Thyroid gland (tissue), 4 donors: ENCODE measurements around the gene NCLN. TPM values are rescaled to one million over a fixed set of nuclear protein-coding genes. Genes with fewer than 3 reads are reported as not detected.

Experiments used
- DNase-seq, 2 donors: peaks; one replicate each; pipeline ENCODE4 v3.0.0-alpha.2; 2019
- H3K27ac ChIP-seq, 3 donors: fragments of 200-600 bp; sonication (generic); 1 replicate in 2 of 3; 2 replicates in 1 of 3; pipeline ENCODE4 v1.5.1; 2016 to 2019; ENCODE audit warnings: mild to moderate bottlenecking in 1 of 3, moderate library complexity in 1 of 3
- H3K27me3 ChIP-seq: fragments of 200-600 bp; sonication (generic); one replicate; pipeline ENCODE4 v1.5.1; 2019
- H3K36me3 ChIP-seq, 2 donors: fragments of 200-600 bp; sonication (generic); one replicate each; pipeline ENCODE4 v1.5.1; 2016 to 2019
- H3K4me1 ChIP-seq, 2 donors: fragments of 200-600 bp; sonication (generic); one replicate each; pipeline ENCODE4 v1.5.1; 2017 to 2019
- H3K4me3 ChIP-seq, 3 donors: fragments of 200-600 bp; sonication (generic); replicated peaks in 1 of 3; 1 replicate in 2 of 3; 2 replicates in 1 of 3; pipeline ENCODE4 v1.5.1; 2016; ENCODE audit warnings: mild to moderate bottlenecking in 1 of 3
- H3K9me3 ChIP-seq: fragments of 200-600 bp; sonication (generic); one replicate; pipeline ENCODE4 v1.5.1; 2017
- CTCF ChIP-seq, 6 experiments: fragments of 200-600 bp in 3 of 6; fragments of 450-650 bp in 3 of 6; sonication (generic) in 3 of 6; IDR thresholded peaks; one replicate each; pipeline ENCODE4 v1.5.1; 2016 to 2019; ENCODE audit warnings: antibody characterized with exemption in 6 of 6, mild to moderate bottlenecking in 2 of 6, inconsistent platforms in 1 of 6, moderate library complexity in 1 of 6
- POLR2A ChIP-seq, 2 donors: fragments of 450-650 bp; IDR thresholded peaks; one replicate each; pipeline ENCODE4 v1.6.1; 2017; ENCODE audit warnings: antibody characterized with exemption in 2 of 2, mild to moderate bottlenecking in 2 of 2, moderate library complexity in 1 of 2
- WGBS, 2 donors: methylation state at CpG; one replicate each; pipeline ENCODE4 v1.1.5; 2017; 5-methylcytosine and 5-hydroxymethylcytosine counted together
- intact Hi-C: fragments of 100-400 bp; cut with DNase I; formaldehyde crosslinking; loops from one replicate; pipeline ENCODE4 v1.15.1; 2023
- total RNA-seq, 4 donors: library from RNA; depleted of rRNA; stranded (reverse); fragments of >200 nt; gene quantifications; one replicate each; pipeline ENCODE4 v1.2.3, GENCODE V29; 2016

NCLN gene
- total RNA-seq, 4 donors from 2014 or later, result 30.8 to 48.5 (median 37.2) TPM

DNA sequence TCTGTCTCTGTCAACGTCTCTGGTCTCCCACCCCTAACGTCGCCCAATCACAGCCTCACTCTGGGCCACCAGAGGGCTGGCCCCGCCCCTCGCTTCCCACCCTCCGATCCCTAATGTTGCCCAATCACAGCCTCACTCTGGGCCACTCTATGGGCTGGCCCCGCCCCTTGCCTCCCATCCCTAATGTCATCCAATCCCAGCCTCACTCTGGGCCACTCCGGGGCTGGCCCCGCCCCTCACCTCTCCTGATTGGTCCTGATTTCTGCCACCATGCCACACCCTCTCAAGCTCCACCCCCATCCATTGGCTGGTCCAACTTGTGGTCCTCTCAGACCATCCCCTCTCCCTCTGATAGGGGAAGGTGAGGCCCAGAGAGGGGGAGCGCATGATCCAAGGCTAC is 63.7 kb downstream of the NCLN start:
- Histone ChIP-seq H3K36me3 (no peaks in the 10 kb centered on the region), H3K9me3 (no peaks in the 10 kb centered on the region), H3K4me1 (no peaks in the 10 kb centered on the region), H3K27me3 (no peaks in the 10 kb centered on the region), H3K4me3 (no peak overlapping the region), H3K27ac (no peak overlapping the region)
- TF ChIP-seq CTCF (IDR thresholded peaks at IDR 0.05) (no peak), POLR2A (IDR thresholded peaks at IDR 0.05) (no peak)
- no peak for DNase-seq
- intact Hi-C loops, result no loop called here
- 78 to 80% methylated on average over 10 of the region's 10 CpGs for WGBS, 2 donors

DNA sequence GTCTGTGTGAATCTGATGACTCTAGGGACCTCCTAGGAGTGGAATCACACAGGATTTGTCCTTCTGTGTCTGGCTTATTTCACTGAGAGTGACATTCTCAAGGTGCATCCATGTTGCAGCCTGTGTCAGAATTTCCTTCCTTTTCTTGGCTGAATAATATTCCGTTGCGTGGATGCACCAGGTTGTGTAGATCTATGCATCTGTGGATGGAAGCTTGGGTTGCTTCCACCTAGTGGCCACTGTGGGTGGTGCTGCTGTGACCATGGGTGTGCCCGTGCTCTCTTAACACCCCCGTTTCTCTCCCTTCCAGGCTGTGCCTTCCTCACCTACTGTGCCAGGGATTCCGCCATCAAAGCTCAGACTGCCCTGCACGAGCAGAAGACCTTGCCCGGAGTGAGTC is 64.9 kb downstream of the NCLN start:
- Histone ChIP-seq H3K27ac (no peak overlapping the region), H3K9me3 (no peaks in the 10 kb centered on the region), H3K4me3 (no peak overlapping the region), H3K36me3 (no peaks in the 10 kb centered on the region), H3K4me1 (no peaks in the 10 kb centered on the region), H3K27me3 (no peaks in the 10 kb centered on the region)
- TF ChIP-seq POLR2A (IDR thresholded peaks at IDR 0.05) (no peak), CTCF (IDR thresholded peaks at IDR 0.05) (peak in 3 of 6 experiments; percentile 6 to 43 (median 33))
- 73 to 78% methylated on average over 7 of the region's 7 CpGs for WGBS, 2 donors
- intact Hi-C loops, result no loop called here
- peak in 1 of 2 donors; percentile 4 for DNase-seq

DNA sequence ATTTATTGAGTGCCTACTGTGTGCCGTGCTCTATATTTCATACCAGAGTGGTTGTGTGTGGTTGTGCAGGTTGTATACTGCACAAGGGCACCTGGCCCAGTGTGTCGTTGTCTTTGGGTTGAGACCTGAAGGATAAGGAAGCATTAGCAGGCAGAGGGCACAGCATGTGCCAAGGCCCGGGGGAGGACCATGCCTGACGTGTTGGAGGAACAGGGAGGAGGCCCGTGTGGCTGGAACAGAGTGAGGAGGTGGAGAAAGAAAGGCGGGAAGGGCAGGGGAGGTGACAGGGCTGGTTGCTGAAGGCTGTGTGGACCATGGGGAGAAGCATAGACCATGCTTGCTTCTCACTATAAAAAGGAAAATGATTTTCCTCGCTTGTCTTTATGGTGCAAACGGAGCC is 65.5 kb downstream of the NCLN start:
- no peak overlapping the region for H3K4me3 ChIP-seq
- H3K27me3 ChIP-seq, result no peaks in the 10 kb centered on the region
- H3K9me3 ChIP-seq, result no peaks in the 10 kb centered on the region
- no peaks in the 10 kb centered on the region for H3K4me1 ChIP-seq
- no peaks in the 10 kb centered on the region for H3K36me3 ChIP-seq
- DNase-seq, result no peak
- intact Hi-C loops, result no loop called here
- 77 to 82% methylated on average over 8 of the region's 8 CpGs for WGBS, 2 donors
- H3K27ac ChIP-seq, result no peak overlapping the region
- TF ChIP-seq CTCF (IDR thresholded peaks at IDR 0.05) (no peak), POLR2A (IDR thresholded peaks at IDR 0.05) (no peak)

DNA sequence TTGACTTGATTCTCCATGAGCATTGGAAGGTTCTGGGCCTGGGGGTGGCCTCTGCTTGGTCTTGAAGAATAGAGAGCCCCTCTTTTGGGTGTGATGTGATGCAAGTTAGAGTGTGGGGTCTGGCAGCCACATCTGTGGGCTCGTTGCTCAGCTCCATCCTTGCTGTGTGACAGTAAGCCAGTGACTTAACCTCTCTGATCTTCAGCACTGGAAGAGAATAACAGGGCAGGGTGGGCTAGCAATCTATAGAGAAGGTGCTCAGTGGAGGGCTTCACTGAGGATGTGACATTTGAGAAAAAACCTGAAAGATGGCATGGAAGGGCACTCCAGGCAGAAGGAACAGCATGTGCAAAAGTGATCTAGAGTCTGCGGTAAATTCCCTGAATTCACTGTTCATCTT is 66.9 kb downstream of the NCLN start:
- 91 to 94% methylated on average over 2 of the region's 2 CpGs for WGBS, 2 donors
- H3K36me3 ChIP-seq, result no peaks in the 10 kb centered on the region
- H3K4me3 ChIP-seq, result no peak overlapping the region
- no peaks in the 10 kb centered on the region for H3K4me1 ChIP-seq
- DNase-seq, result no peak
- no peak overlapping the region for H3K27ac ChIP-seq
- no peaks in the 10 kb centered on the region for H3K27me3 ChIP-seq
- TF ChIP-seq CTCF (IDR thresholded peaks at IDR 0.05), result no peak
- TF ChIP-seq POLR2A (IDR thresholded peaks at IDR 0.05), result no peak
- intact Hi-C loops, result no loop called here
- no peaks in the 10 kb centered on the region for H3K9me3 ChIP-seq

GRCh38 chr19:3253270-3253669 is 67.5 kb downstream of the NCLN start:
- no peaks in the 10 kb centered on the region for H3K27me3 ChIP-seq
- intact Hi-C loops, result no loop called here
- no peaks in the 10 kb centered on the region for H3K36me3 ChIP-seq
- no peak overlapping the region for H3K4me3 ChIP-seq
- no peak overlapping the region for H3K27ac ChIP-seq
- 50 to 71% methylated on average over 3 of the region's 3 CpGs for whole genome bisulfite sequencing, 2 donors
- H3K4me1 ChIP-seq, result no peaks in the 10 kb centered on the region
- no peak for TF ChIP-seq CTCF (IDR thresholded peaks at IDR 0.05)
- TF ChIP-seq POLR2A (IDR thresholded peaks at IDR 0.05), result no peak
- no peak for DNase-seq
- H3K9me3 ChIP-seq, result no peaks in the 10 kb centered on the region
